ENCODE data around the gene ELK3.

DNA sequence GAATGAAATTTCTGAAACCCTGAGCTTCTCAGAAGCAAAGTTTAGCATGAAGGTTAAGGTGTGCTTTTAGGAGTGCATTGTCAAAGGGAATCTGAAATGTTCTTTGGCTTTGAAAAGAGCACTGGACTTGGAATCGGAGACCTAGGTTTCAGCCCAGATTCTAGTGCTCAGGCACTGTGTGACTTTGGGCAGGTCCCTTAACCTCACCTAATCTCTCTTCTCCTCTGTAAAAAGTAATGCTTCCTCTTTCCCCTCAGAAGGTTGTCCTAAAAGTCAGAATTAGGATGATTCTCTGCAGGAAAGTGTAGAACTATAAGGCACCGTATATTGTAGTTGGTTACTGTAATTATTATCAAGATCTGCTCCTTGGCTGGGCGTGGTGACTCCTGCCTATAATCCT, 38.0 kb upstream of the ELK3 start:
- TF ChIP-seq TAF1 (IDR thresholded peaks at IDR 0.05; ENCODE audit: borderline replicate concordance, low read depth, low read length) (no peak), TCF12 (IDR thresholded peaks at IDR 0.05) (no peak), EP300 (IDR thresholded peaks at IDR 0.05; ENCODE audit: borderline replicate concordance in 1 of 2, low read depth in 1 of 2, low read length in 1 of 2) (no peak), EZH2phosphoT487 (IDR thresholded peaks at IDR 0.05; ENCODE audit: borderline replicate concordance, low read depth) (no peak), RCOR1 (IDR thresholded peaks at IDR 0.05; ENCODE audit: low read length) (no peak), GATA2 (CRISPR knock-in tag; IDR thresholded peaks at IDR 0.05) (no peak), SIN3A (IDR thresholded peaks at IDR 0.05; ENCODE audit: borderline replicate concordance, low read depth, low read length) (no peak)
- TF ChIP-seq, protein P1, sequence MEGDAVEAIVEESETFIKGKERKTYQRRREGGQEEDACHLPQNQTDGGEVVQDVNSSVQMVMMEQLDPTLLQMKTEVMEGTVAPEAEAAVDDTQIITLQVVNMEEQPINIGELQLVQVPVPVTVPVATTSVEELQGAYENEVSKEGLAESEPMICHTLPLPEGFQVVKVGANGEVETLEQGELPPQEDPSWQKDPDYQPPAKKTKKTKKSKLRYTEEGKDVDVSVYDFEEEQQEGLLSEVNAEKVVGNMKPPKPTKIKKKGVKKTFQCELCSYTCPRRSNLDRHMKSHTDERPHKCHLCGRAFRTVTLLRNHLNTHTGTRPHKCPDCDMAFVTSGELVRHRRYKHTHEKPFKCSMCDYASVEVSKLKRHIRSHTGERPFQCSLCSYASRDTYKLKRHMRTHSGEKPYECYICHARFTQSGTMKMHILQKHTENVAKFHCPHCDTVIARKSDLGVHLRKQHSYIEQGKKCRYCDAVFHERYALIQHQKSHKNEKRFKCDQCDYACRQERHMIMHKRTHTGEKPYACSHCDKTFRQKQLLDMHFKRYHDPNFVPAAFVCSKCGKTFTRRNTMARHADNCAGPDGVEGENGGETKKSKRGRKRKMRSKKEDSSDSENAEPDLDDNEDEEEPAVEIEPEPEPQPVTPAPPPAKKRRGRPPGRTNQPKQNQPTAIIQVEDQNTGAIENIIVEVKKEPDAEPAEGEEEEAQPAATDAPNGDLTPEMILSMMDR (IDR thresholded peaks at IDR 0.05): no peak
- TF ChIP-seq, protein P2, sequence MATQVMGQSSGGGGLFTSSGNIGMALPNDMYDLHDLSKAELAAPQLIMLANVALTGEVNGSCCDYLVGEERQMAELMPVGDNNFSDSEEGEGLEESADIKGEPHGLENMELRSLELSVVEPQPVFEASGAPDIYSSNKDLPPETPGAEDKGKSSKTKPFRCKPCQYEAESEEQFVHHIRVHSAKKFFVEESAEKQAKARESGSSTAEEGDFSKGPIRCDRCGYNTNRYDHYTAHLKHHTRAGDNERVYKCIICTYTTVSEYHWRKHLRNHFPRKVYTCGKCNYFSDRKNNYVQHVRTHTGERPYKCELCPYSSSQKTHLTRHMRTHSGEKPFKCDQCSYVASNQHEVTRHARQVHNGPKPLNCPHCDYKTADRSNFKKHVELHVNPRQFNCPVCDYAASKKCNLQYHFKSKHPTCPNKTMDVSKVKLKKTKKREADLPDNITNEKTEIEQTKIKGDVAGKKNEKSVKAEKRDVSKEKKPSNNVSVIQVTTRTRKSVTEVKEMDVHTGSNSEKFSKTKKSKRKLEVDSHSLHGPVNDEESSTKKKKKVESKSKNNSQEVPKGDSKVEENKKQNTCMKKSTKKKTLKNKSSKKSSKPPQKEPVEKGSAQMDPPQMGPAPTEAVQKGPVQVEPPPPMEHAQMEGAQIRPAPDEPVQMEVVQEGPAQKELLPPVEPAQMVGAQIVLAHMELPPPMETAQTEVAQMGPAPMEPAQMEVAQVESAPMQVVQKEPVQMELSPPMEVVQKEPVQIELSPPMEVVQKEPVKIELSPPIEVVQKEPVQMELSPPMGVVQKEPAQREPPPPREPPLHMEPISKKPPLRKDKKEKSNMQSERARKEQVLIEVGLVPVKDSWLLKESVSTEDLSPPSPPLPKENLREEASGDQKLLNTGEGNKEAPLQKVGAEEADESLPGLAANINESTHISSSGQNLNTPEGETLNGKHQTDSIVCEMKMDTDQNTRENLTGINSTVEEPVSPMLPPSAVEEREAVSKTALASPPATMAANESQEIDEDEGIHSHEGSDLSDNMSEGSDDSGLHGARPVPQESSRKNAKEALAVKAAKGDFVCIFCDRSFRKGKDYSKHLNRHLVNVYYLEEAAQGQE (IDR thresholded peaks at IDR 0.05; ENCODE audit: low read depth, low read length): no peak
- TF ChIP-seq, protein P3, sequence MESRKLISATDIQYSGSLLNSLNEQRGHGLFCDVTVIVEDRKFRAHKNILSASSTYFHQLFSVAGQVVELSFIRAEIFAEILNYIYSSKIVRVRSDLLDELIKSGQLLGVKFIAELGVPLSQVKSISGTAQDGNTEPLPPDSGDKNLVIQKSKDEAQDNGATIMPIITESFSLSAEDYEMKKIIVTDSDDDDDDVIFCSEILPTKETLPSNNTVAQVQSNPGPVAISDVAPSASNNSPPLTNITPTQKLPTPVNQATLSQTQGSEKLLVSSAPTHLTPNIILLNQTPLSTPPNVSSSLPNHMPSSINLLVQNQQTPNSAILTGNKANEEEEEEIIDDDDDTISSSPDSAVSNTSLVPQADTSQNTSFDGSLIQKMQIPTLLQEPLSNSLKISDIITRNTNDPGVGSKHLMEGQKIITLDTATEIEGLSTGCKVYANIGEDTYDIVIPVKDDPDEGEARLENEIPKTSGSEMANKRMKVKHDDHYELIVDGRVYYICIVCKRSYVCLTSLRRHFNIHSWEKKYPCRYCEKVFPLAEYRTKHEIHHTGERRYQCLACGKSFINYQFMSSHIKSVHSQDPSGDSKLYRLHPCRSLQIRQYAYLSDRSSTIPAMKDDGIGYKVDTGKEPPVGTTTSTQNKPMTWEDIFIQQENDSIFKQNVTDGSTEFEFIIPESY (IDR thresholded peaks at IDR 0.05; ENCODE audit: borderline replicate concordance, low read depth): no peak
- TF ChIP-seq, protein P4, sequence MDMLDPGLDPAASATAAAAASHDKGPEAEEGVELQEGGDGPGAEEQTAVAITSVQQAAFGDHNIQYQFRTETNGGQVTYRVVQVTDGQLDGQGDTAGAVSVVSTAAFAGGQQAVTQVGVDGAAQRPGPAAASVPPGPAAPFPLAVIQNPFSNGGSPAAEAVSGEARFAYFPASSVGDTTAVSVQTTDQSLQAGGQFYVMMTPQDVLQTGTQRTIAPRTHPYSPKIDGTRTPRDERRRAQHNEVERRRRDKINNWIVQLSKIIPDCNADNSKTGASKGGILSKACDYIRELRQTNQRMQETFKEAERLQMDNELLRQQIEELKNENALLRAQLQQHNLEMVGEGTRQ (IDR thresholded peaks at IDR 0.05; ENCODE audit: borderline replicate concordance, low read depth, low read length): no peak

All from SK-N-SH (cell line).